AG09309 (cell line): ENCODE data around the gene DENND4C.
"Not testable (repeated sequence)": the region's sequence is repeated elsewhere in the genome, so short reads cannot be mapped to it uniquely, and the experiment has no call there.

ENCODE experiments used
- DNase-seq: peaks from one replicate; pipeline ENCODE4 v3.0.0-alpha.2; 2010; ENCODE audit warnings: low read depth
- H3K4me3 ChIP-seq: 2 replicates; pipeline ENCODE4 v1.5.1; 2011; ENCODE audit warnings: mild to moderate bottlenecking, low read depth, low read length, moderate library complexity; ENCODE audit not compliant: control insufficient read depth
- CTCF ChIP-seq: IDR thresholded peaks from 2 replicates; pipeline ENCODE4 v1.5.1; 2011; ENCODE audit warnings: mild to moderate bottlenecking, low read depth, low read length, inconsistent platforms; ENCODE audit not compliant: insufficient read depth, control insufficient read depth; ENCODE audit errors: missing control alignments

DENND4C gene

GRCh38 chr9:19247420-19247819 lies 16.9 kb downstream of the DENND4C start:
- TF ChIP-seq CTCF: no peak
- no peak for DNase-seq
- H3K4me3 ChIP-seq: no peak overlapping the region

GRCh38 chr9:19250346-19250745 lies 19.9 kb downstream of the DENND4C start:
- DNase-seq, H3K4me3 ChIP-seq: not testable (repeated sequence)

GRCh38 chr9:19251203-19251602 lies 20.7 kb downstream of the DENND4C start:
- DNase-seq, H3K4me3 ChIP-seq: not testable (repeated sequence)

- not testable (repeated sequence) for H3K4me3 ChIP-seq, DNase-seq
Observed at GRCh38 chr9:19251622-19252021, 21.1 kb downstream of the DENND4C start.

- no peak overlapping the region for H3K4me3 ChIP-seq
- no peak for TF ChIP-seq CTCF
- DNase-seq: no peak
Observed at GRCh38 chr9:19252174-19252884, 21.8 kb downstream of the DENND4C start.

GRCh38 chr9:19252885-19253219 lies 22.4 kb downstream of the DENND4C start:
- no peak for TF ChIP-seq CTCF
- H3K4me3 ChIP-seq: no peak overlapping the region
- no peak for DNase-seq

GRCh38 chr9:19255112-19255511 lies 24.6 kb downstream of the DENND4C start:
- TF ChIP-seq CTCF: no peak
- DNase-seq: no peak
- no peak overlapping the region for H3K4me3 ChIP-seq

GRCh38 chr9:19255821-19256220 lies 25.3 kb downstream of the DENND4C start:
- TF ChIP-seq CTCF: no peak
- no peak overlapping the region for H3K4me3 ChIP-seq
- no peak for DNase-seq

- not testable (repeated sequence) for DNase-seq, H3K4me3 ChIP-seq
Observed at GRCh38 chr9:19259665-19260255, 29.3 kb downstream of the DENND4C start.

- H3K4me3 ChIP-seq, DNase-seq: not testable (repeated sequence)
Observed at GRCh38 chr9:19265602-19266001, 35.1 kb downstream of the DENND4C start.

- not testable (repeated sequence) for H3K4me3 ChIP-seq, DNase-seq
Observed at GRCh38 chr9:19266778-19267384, 36.4 kb downstream of the DENND4C start.
